AG04449 (cell line): ENCODE measurements around the gene MBNL3.

ENCODE experiments used
- CTCF ChIA-PET: fragments of 350-600 bp; formaldehyde crosslinking; extraction: SDS; loops from one replicate; lab custom pipeline; 2021; ENCODE audit warnings: antibody characterized with exemption; lab: Yijun Ruan, JAX
- POLR2A ChIA-PET: fragments of 400-600, 350-600 bp; formaldehyde crosslinking; extraction: SDS; loops from one replicate; lab custom pipeline; 2020; ENCODE audit warnings: antibody characterized with exemption, inconsistent platforms; lab: Yijun Ruan, JAX
- DNase-seq: peaks from one replicate; pipeline ENCODE4 v3.0.0-alpha.2; 2010; ENCODE audit warnings: low read depth, low spot score
- H3K4me3 ChIP-seq: 2 replicates; pipeline ENCODE4 v1.5.1; 2011; ENCODE audit warnings: low read depth, mild to moderate bottlenecking, control low read depth, low read length
- CTCF ChIP-seq: IDR thresholded peaks from one replicate; pipeline ENCODE4 v1.5.1; 2011; ENCODE audit warnings: mild to moderate bottlenecking, moderate library complexity, low read length, control low read depth, inconsistent platforms; ENCODE audit not compliant: insufficient read depth; ENCODE audit errors: missing control alignments

Gene MBNL3

GRCh38 chrX:132470831-132471230 lies 18.0 kb downstream of the MBNL3 start:
- TF ChIP-seq CTCF, result no peak
- POLR2A ChIA-PET, result no interaction called here
- CTCF ChIA-PET, result no interaction called here
- no peak for DNase-seq
- no peak overlapping the region for H3K4me3 ChIP-seq

GRCh38 chrX:132470179-132470578 lies 18.7 kb downstream of the MBNL3 start:
- no peak for DNase-seq
- TF ChIP-seq CTCF, result no peak
- ChIA-PET CTCF (no interaction called here), POLR2A (no interaction called here)
- no peak overlapping the region for H3K4me3 ChIP-seq

GRCh38 chrX:132468454-132468853 lies 20.4 kb downstream of the MBNL3 start:
- TF ChIP-seq CTCF, result no peak
- no peak for DNase-seq
- ChIA-PET POLR2A (no interaction called here), CTCF (no interaction called here)
- no peak overlapping the region for H3K4me3 ChIP-seq

DNA sequence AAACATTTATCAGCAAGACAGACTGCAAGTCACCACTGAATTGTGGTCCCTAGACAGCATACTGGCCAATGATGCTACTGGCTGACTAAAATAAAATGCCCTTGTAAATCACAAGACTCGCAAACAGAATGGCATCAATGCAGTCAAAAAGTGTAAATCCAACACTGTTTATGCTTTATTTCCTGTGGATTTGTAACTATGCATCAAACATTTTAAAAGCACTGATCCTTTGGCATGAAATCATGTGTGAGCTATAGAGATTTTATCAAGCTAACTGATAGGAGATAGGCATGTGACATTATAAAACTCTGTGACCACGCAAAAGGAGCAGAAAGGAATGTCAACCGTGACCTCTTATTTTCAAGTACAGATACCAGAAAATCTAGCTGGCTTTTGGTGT lies 20.8 kb downstream of the MBNL3 start:
- ChIA-PET CTCF (no interaction called here), POLR2A (no interaction called here)
- TF ChIP-seq CTCF, result no peak
- H3K4me3 ChIP-seq, result no peak overlapping the region
- no peak for DNase-seq

DNA sequence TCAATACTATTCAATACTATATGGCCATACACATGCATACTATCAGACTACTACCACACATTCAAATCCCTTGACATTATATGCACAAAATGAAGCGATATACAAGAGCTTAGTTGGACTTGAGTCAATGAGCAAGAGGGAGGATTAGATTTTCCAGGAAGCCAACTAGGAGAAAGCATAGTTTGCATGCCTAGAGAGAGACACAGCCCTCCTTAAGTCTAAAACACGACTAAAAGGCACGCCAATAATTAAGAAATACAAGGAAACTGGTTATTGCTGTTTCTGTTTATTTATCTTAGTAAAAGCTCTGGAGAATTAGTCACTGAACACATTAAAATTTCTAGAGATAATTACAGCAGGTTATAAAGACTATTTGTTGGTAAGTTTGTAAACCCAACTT lies 21.8 kb downstream of the MBNL3 start:
- peak; percentile 51 for DNase-seq
- ChIA-PET CTCF (no interaction called here), POLR2A (no interaction called here)
- no peak for TF ChIP-seq CTCF
- H3K4me3 ChIP-seq, result no peak overlapping the region

- no peak for DNase-seq
- H3K4me3 ChIP-seq, result no peak overlapping the region
- POLR2A ChIA-PET, result no interaction called here
- CTCF ChIA-PET, result no interaction called here
- peak; percentile 9 for TF ChIP-seq CTCF
These were observed 25.4 kb downstream of the MBNL3 start for GRCh38 chrX:132463411-132463810.
